GM12878 (cell line): Measurements from ENCODE around the gene MYDGF. TPM values are rescaled to one million over a fixed set of nuclear protein-coding genes. Genes with fewer than 3 reads are reported as not detected.

ENCODE experiments used
- ATAC-seq: fragments of 200-7000 bp; cut with Tn5 transposase; 3 replicates; pipeline ENCODE4 v1.9.1; 2020; ENCODE audit warnings: mild to moderate bottlenecking, moderate library complexity
- BruUV-seq: library from RNA; stranded (reverse); fragments of 400-500 nt; replicated peaks from 2 replicates; lab custom pipeline; 2021; lab: Mats Ljungman, UMichigan
- CTCF ChIA-PET: fragments of 300-600 bp; sonication (Branson Sonifier 250); formaldehyde crosslinking; extraction: SDS; loops from one replicate; lab custom pipeline; 2021; ENCODE audit warnings: inconsistent platforms; lab: Yijun Ruan, JAX
- POLR2A ChIA-PET: fragments of 350-600 bp; formaldehyde crosslinking; extraction: SDS; loops from one replicate; lab custom pipeline; 2021; ENCODE audit warnings: inconsistent platforms; lab: Charles Lee
- RAD21 ChIA-PET: fragments of 300-600 bp; sonication (Branson Sonifier 250); formaldehyde crosslinking; loops from one replicate; lab custom pipeline; 2023; ENCODE audit warnings: antibody characterized with exemption; ENCODE audit not compliant: unreplicated experiment; lab: Charles Lee
- SMC1A ChIA-PET: fragments of 300-600 bp; sonication (Branson Sonifier 250); formaldehyde crosslinking; loops from one replicate; lab custom pipeline; 2023; ENCODE audit not compliant: unreplicated experiment, uncharacterized antibody; lab: Charles Lee
- DNase-seq: peaks from one replicate; pipeline ENCODE4 v3.0.0-alpha.2; 2011; ENCODE audit warnings: low read depth, low spot score
- FAIRE-seq: peaks from 3 replicates; lab custom pipeline; 2011; peaks lifted over from hg19 to GRCh38; lab: Jason Lieb, UNC
- H2AFZ ChIP-seq: 2 replicates; pipeline ENCODE4 v1.6.0; 2011; ENCODE audit warnings: low read depth, low read length, control low read depth; ENCODE audit not compliant: control insufficient read depth
- H3K27ac ChIP-seq: 2 replicates; pipeline ENCODE4 v1.5.1; 2011; ENCODE audit warnings: control low read depth; ENCODE audit not compliant: control insufficient read depth, insufficient read depth
- H3K27me3 ChIP-seq, 2 experiments: replicated peaks in 1 of 2; 2 replicates each; pipeline versions ENCODE4 v1.6.0 to v1.6.1; 2011; ENCODE audit warnings: low read length in 1 of 2; ENCODE audit not compliant: control insufficient read depth in 2 of 2, insufficient read depth in 2 of 2
- H3K36me3 ChIP-seq, 2 experiments: 2 replicates each; pipeline ENCODE4 v1.5.1; 2011; ENCODE audit warnings: low read length in 1 of 2; ENCODE audit not compliant: control insufficient read depth in 2 of 2, insufficient read depth in 2 of 2
- H3K4me1 ChIP-seq: 2 replicates; pipeline ENCODE4 v1.6.1; 2011; ENCODE audit warnings: mild to moderate bottlenecking, low read length, moderate library complexity, mixed read lengths; ENCODE audit not compliant: control insufficient read depth, insufficient read depth
- H3K4me2 ChIP-seq: 2 replicates; pipeline ENCODE4 v1.6.0; 2011; ENCODE audit warnings: control low read depth; ENCODE audit not compliant: control insufficient read depth, insufficient read depth
- H3K4me3 ChIP-seq: fragments of 200-600 bp; sonication (generic); 2 replicates; pipeline ENCODE4 v1.5.1; 2016
- H3K79me2 ChIP-seq: 2 replicates; pipeline ENCODE4 v1.6.0; 2011; ENCODE audit warnings: low read length; ENCODE audit not compliant: control insufficient read depth, insufficient read depth
- H3K9ac ChIP-seq: 2 replicates; pipeline ENCODE4 v1.8.0; 2011; ENCODE audit warnings: low read length, control low read depth, mixed read lengths; ENCODE audit not compliant: control insufficient read depth, insufficient read depth
- H3K9me3 ChIP-seq: replicated peaks from 3 replicates; pipeline ENCODE4 v1.5.1; 2011; ENCODE audit warnings: mild to moderate bottlenecking, low read length; ENCODE audit not compliant: control insufficient read depth, insufficient read depth
- H4K20me1 ChIP-seq: 2 replicates; pipeline ENCODE4 v1.6.0; 2011; ENCODE audit not compliant: control insufficient read depth, insufficient read depth
- CHD2 ChIP-seq: IDR thresholded peaks from 2 replicates; pipeline ENCODE4 v1.6.1; 2011; ENCODE audit warnings: low read depth, low read length, improper control_type of control experiment, borderline replicate concordance
- DPF2 ChIP-seq: fragments of 450-650 bp; IDR thresholded peaks from 2 replicates; pipeline ENCODE4 v1.6.1; 2017; ENCODE audit warnings: mild to moderate bottlenecking
- EGR1 ChIP-seq, 2 experiments: IDR thresholded peaks; 1 replicate in 1 of 2; 2 replicates in 1 of 2; pipeline ENCODE4 v1.6.1; 2011 to 2012; ENCODE audit warnings: low read depth in 2 of 2, low read length in 2 of 2, borderline replicate concordance in 1 of 2, mild to moderate bottlenecking in 1 of 2, moderate library complexity in 1 of 2
- FOS ChIP-seq: IDR thresholded peaks from 3 replicates; pipeline ENCODE4 v1.6.1; 2011; ENCODE audit warnings: borderline replicate concordance; ENCODE audit not compliant: insufficient read length; ENCODE audit errors: extremely low read depth
- GABPA ChIP-seq: IDR thresholded peaks from 2 replicates; pipeline ENCODE4 v1.6.1; 2014; ENCODE audit warnings: antibody characterized with exemption, low read depth, mild to moderate bottlenecking, inconsistent platforms
- MEF2A ChIP-seq: IDR thresholded peaks from 2 replicates; pipeline ENCODE4 v1.6.1; 2011; ENCODE audit warnings: low read depth, mild to moderate bottlenecking, low read length, moderate library complexity; ENCODE audit not compliant: insufficient read depth
- MXI1 ChIP-seq: fragments of 150-350 bp; IDR thresholded peaks from 2 replicates; pipeline ENCODE4 v1.6.1; 2011; ENCODE audit warnings: low read depth, mild to moderate bottlenecking, inconsistent platforms, low read length, improper control_type of control experiment
- NFYB ChIP-seq: IDR thresholded peaks from 2 replicates; pipeline ENCODE4 v1.6.1; 2011; ENCODE audit warnings: low read depth, mild to moderate bottlenecking, low read length, improper control_type of control experiment, moderate library complexity; ENCODE audit not compliant: insufficient read depth
- NR2C1 ChIP-seq: fragments of 450-650 bp; IDR thresholded peaks from 2 replicates; pipeline ENCODE4 v1.6.1; 2017; ENCODE audit warnings: antibody characterized with exemption, mild to moderate bottlenecking, moderate library complexity
- PKNOX1 ChIP-seq: fragments of 450-650 bp; IDR thresholded peaks from 2 replicates; pipeline ENCODE4 v1.6.1; 2016; ENCODE audit warnings: mild to moderate bottlenecking
- SIN3A ChIP-seq: IDR thresholded peaks from 2 replicates; pipeline ENCODE4 v1.6.1; 2012; ENCODE audit warnings: low read depth, low read length, improper control_type of control experiment
- SREBF2 ChIP-seq: IDR thresholded peaks from 2 replicates; pipeline ENCODE4 v1.6.1; 2012; ENCODE audit warnings: mild to moderate bottlenecking, low read length
- TAF1 ChIP-seq: IDR thresholded peaks from 2 replicates; pipeline ENCODE4 v1.6.1; 2011; ENCODE audit warnings: mild to moderate bottlenecking, low read depth, low read length, borderline replicate concordance
- TBL1XR1 ChIP-seq: IDR thresholded peaks from 2 replicates; pipeline ENCODE4 v1.6.1; 2012; ENCODE audit warnings: low read depth, low read length, improper control_type of control experiment
- ZBED1 ChIP-seq: IDR thresholded peaks from 2 replicates; pipeline ENCODE4 v1.6.1; 2016; ENCODE audit warnings: borderline replicate concordance
- ZNF207 ChIP-seq: fragments of 450-650 bp; IDR thresholded peaks from 2 replicates; pipeline ENCODE4 v1.6.1; 2014; ENCODE audit warnings: antibody characterized with exemption, mild to moderate bottlenecking, borderline replicate concordance
- WGBS: methylation state at CpG from one replicate; pipeline ENCODE4 v1.1.6; 2016; ENCODE audit warnings: low lambda C conversion rate; ENCODE audit not compliant: insufficient replicate concordance, insufficient coverage; ENCODE audit errors: missing lambda C conversion rate; 5-methylcytosine and 5-hydroxymethylcytosine counted together
- in situ Hi-C: fragments of 300-500 bp; cut with MboI; formaldehyde crosslinking; loops from 9 replicates; pipeline ENCODE4 v1.14.3; 2018; ENCODE audit warnings: mixed read lengths
- intact Hi-C: fragments of 100-400 bp; cut with micrococcal nuclease; formaldehyde crosslinking; loops from one replicate; pipeline ENCODE4 v1.14.2; 2022; ENCODE audit not compliant: unreplicated experiment
- polyA plus RNA-seq, 11 experiments: library from polyadenylated mRNA; depleted of rRNA in 4 of 11; unstranded in 6 of 11; stranded (reverse) in 5 of 11; fragments of >200 nt; fragmentation: Nextera tagmentation in 4 of 11; fragmentation: Illumina TruSeq in 1 of 11; extraction: Ambion mirVana in 4 of 11; extraction: Trizol in 1 of 11; gene quantifications; 1 replicate in 1 of 11; 2 replicates in 10 of 11; pipeline versions ENCODE4 v1.2.1 to v1.2.3, GENCODE V29; 2011 to 2016; ENCODE audit warnings: inconsistent platforms in 2 of 11, missing spikeins in 2 of 11, low read depth in 1 of 11
- total RNA-seq, 4 experiments: library from RNA; depleted of rRNA in 3 of 4; stranded (reverse); fragments of >200 nt in 3 of 4; fragmentation: Illumina TruSeq in 1 of 4; extraction: Trizol in 1 of 4; gene quantifications; 2 replicates each; pipeline versions ENCODE4 v1.2.1 to v1.2.3, GENCODE V29; 2013 to 2021
- TF ChIP-seq, protein P1 (sequence below): fragments of 450-650 bp; formaldehyde crosslinking; IDR thresholded peaks from 2 replicates; pipeline ENCODE4 v1.4.0; 2022; ENCODE audit warnings: mild to moderate bottlenecking, moderate library complexity
- TF ChIP-seq, protein P2 (sequence below): IDR thresholded peaks from 2 replicates; pipeline ENCODE4 v1.6.1; 2011; ENCODE audit warnings: borderline replicate concordance, low read depth, mild to moderate bottlenecking, moderate library complexity, low read length; ENCODE audit not compliant: insufficient read depth, poor library complexity, severe bottlenecking

Gene MYDGF
- total and polyA plus RNA-seq, 10 of the 15 experiments (the other 5 are each of a cell fraction or from before 2014, with no cell fraction given): 2.3 to 196 (median 57.5) TPM

DNA sequence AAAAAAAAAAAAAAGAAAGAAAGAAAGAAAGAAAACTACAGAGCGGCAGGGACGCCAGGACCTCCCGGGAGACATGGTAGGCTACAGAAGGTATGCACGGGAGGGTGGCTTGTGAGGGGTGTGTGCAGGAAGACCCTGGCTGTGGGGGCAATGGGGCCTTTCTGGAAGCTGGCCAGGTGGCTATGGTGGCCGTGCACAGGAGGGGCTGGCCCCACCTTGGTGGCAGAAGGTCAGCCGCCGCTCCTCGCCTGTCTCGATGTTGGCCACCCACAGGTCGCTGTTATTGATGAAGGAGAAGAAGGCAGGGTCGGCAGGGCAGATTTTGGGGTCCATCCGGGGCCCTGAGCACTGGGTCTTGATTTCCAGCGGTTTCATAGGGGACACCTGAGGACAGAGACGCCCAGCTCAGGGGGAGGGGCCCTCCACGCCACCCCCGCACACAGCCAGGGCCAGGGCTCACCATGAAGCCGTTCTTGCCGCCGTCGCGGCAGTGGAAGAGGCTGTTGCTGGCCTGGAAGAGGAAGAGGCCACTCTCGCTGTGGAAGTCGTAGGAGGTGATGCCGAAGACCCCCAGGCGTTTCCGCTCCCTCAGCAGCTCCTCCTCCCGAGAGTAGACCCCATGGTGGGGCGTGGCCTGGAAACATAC, 33.7 kb upstream of the MYDGF start:
- H3K4me1 ChIP-seq: no peaks in the 10 kb centered on the region
- in situ Hi-C loops: no loop called here
- TF ChIP-seq TBL1XR1 (no peak), TAF1 (no peak), PKNOX1 (no peak), NR2C1 (no peak), NFYB (no peak), EGR1 (IDR thresholded peaks at IDR 0.05; ENCODE audit: borderline replicate concordance in 1 of 2, low read depth in 2 of 2, low read length in 2 of 2) (no peak), SREBF2 (no peak), ZNF207 (no peak), MXI1 (no peak), ZBED1 (no peak), GABPA (no peak), CHD2 (no peak), FOS (no peak), SIN3A (no peak), DPF2 (no peak), MEF2A (no peak)
- TF ChIP-seq, protein P1, sequence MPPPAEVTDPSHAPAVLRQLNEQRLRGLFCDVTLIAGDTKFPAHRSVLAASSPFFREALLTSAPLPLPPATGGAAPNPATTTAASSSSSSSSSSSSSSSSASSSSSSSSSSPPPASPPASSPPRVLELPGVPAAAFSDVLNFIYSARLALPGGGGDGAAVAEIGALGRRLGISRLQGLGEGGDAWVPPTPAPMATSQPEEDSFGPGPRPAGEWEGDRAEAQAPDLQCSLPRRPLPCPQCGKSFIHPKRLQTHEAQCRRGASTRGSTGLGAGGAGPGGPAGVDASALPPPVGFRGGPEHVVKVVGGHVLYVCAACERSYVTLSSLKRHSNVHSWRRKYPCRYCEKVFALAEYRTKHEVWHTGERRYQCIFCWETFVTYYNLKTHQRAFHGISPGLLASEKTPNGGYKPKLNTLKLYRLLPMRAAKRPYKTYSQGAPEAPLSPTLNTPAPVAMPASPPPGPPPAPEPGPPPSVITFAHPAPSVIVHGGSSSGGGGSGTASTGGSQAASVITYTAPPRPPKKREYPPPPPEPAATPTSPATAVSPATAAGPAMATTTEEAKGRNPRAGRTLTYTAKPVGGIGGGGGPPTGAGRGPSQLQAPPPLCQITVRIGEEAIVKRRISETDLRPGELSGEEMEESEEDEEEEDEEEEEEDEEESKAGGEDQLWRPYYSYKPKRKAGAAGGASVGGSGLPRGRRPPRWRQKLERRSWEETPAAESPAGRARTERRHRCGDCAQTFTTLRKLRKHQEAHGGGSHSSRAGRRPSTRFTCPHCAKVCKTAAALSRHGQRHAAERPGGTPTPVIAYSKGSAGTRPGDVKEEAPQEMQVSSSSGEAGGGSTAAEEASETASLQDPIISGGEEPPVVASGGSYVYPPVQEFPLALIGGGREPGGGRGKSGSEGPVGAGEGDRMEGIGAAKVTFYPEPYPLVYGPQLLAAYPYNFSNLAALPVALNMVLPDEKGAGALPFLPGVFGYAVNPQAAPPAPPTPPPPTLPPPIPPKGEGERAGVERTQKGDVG (CRISPR knock-in tag): no peak
- TF ChIP-seq, protein P2, sequence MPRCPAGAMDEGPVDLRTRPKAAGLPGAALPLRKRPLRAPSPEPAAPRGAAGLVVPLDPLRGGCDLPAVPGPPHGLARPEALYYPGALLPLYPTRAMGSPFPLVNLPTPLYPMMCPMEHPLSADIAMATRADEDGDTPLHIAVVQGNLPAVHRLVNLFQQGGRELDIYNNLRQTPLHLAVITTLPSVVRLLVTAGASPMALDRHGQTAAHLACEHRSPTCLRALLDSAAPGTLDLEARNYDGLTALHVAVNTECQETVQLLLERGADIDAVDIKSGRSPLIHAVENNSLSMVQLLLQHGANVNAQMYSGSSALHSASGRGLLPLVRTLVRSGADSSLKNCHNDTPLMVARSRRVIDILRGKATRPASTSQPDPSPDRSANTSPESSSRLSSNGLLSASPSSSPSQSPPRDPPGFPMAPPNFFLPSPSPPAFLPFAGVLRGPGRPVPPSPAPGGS: no peak
- TF ChIP-seq, all 136 proteins: peak for 0
- no peak for DNase-seq
- Histone ChIP-seq H3K27me3 (no peaks in the 10 kb centered on the region), H3K4me3 (no peak overlapping the region), H3K9ac (no peak overlapping the region), H3K4me2 (no peak overlapping the region), H3K9me3 (no peaks in the 10 kb centered on the region), H3K36me3 (peaks cover 14 to 29% of the 10 kb centered on the region in 2 experiments; a peak in 3 of 4 replicates), H3K79me2 (no peaks in the 10 kb centered on the region), H4K20me1 (no peaks in the 10 kb centered on the region), H3K27ac (no peak overlapping the region), H2AFZ (no peak overlapping the region)
- ChIA-PET POLR2A (no interaction called here), RAD21 (no interaction called here), SMC1A (no interaction called here), CTCF (no interaction called here)
- no peak for FAIRE-seq
- BruUV-seq: no TSS peak
- no peak for ATAC-seq
- intact Hi-C loops: no loop called here
- 94% methylated on average over 27 of the region's 28 CpGs for WGBS
